Measurements from ENCODE around the gene EBF3. TPM values are rescaled to one million over a fixed set of nuclear protein-coding genes. Genes with fewer than 3 reads are reported as not detected.

EBF3 gene
- total RNA-seq, 1 donor from 2014 or later = not detected

DNA sequence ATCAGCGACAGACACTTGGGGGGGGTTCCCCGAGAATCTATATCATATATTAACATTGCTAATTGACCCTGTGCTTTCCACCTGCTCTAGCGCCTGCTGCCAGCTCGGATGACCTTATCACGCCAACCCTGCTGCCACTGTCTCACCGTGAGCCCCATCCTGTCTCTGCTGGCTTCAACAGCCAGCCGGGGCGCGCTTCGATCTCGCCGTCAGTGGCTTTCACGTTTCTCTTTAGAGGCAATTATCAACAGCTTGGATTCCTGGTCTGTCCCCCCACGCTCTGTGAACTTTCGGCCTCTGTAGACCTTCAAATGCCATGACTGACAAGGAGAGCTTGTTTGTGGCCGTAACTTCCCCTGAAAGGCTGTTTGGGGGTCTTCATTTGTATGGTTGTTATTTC lies 123.0 kb downstream of the EBF3 start:
- H3K27ac Mint-ChIP-seq (ENCODE audit: unreplicated experiment) = no peak overlapping the region
- H3K4me1 Mint-ChIP-seq (ENCODE audit: low read depth) = no peaks in the 10 kb centered on the region
- no peaks in the 10 kb centered on the region for H3K27me3 Mint-ChIP-seq (ENCODE audit: low read depth)
- no peak overlapping the region for H3K4me3 Mint-ChIP-seq (ENCODE audit: unreplicated experiment)
- H3K9me3 Mint-ChIP-seq (ENCODE audit: low read depth) = no peaks in the 10 kb centered on the region
- TF ChIP-seq, protein P1, sequence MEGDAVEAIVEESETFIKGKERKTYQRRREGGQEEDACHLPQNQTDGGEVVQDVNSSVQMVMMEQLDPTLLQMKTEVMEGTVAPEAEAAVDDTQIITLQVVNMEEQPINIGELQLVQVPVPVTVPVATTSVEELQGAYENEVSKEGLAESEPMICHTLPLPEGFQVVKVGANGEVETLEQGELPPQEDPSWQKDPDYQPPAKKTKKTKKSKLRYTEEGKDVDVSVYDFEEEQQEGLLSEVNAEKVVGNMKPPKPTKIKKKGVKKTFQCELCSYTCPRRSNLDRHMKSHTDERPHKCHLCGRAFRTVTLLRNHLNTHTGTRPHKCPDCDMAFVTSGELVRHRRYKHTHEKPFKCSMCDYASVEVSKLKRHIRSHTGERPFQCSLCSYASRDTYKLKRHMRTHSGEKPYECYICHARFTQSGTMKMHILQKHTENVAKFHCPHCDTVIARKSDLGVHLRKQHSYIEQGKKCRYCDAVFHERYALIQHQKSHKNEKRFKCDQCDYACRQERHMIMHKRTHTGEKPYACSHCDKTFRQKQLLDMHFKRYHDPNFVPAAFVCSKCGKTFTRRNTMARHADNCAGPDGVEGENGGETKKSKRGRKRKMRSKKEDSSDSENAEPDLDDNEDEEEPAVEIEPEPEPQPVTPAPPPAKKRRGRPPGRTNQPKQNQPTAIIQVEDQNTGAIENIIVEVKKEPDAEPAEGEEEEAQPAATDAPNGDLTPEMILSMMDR (IDR thresholded peaks at IDR 0.05) = no peak
- no peaks in the 10 kb centered on the region for H3K36me3 Mint-ChIP-seq (ENCODE audit: low read depth)
- DNase-seq (ENCODE audit: low spot score) = no peak

- TF ChIP-seq, protein P1 (IDR thresholded peaks at IDR 0.05) = no peak
- Mint-ChIP-seq H3K36me3 (ENCODE audit: low read depth) (no peaks in the 10 kb centered on the region), H3K4me3 (ENCODE audit: unreplicated experiment) (no peak overlapping the region), H3K4me1 (ENCODE audit: low read depth) (no peaks in the 10 kb centered on the region), H3K27ac (ENCODE audit: unreplicated experiment) (no peak overlapping the region), H3K27me3 (ENCODE audit: low read depth) (no peaks in the 10 kb centered on the region), H3K9me3 (ENCODE audit: low read depth) (no peaks in the 10 kb centered on the region)
- no peak for DNase-seq (ENCODE audit: low spot score)
Measured at GRCh38 chr10:129840196-129840590, 123.9 kb downstream of the EBF3 start.

DNA sequence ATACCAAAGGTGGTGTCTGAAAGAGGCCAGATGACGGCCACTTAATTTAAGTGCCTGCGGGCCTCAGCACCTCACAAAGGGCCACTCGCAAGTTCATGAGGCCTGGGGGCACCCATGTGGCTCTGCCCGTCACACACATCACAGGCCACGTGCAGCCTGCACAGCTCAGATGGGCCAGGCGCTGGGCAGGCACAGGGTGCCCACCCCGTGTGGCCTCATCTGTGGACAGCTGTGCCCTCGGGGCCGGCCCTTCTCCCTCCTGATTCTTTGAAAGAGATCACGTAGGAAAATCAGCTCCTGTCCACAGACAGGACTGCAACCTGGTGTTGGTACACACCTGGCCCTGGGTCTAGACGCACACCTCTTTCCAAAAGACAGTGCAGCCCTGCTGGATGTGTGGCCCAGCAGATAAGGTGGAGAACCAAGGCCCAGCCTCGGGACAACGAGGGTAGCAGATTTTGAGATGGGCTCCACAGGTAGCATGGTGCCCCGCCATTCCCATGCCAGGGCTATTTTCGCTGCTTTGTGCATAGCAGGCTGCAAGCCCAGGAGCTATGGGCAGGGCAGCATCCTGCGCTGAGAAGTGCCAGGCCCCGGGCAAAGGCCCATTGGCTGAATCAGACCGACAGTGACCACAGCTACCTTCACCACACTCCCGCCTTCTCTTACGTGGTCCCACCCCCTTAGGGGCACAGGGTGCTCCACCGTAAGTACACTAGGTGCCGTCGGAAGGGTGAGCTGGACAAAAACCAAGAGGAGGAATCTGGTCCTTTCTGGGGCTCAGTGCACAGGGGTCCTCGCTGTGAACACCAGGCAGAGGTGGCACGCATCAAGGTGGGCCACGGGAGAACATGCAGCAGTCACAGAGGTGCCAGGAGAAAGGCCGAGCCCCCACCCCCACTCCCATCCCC lies 124.5 kb downstream of the EBF3 start:
- no peak for DNase-seq (ENCODE audit: low spot score)
- no peaks in the 10 kb centered on the region for H3K27me3 Mint-ChIP-seq (ENCODE audit: low read depth)
- H3K4me1 Mint-ChIP-seq (ENCODE audit: low read depth) = no peaks in the 10 kb centered on the region
- TF ChIP-seq, protein P1 (IDR thresholded peaks at IDR 0.05) = no peak
- no peak overlapping the region for H3K27ac Mint-ChIP-seq (ENCODE audit: unreplicated experiment)
- H3K36me3 Mint-ChIP-seq (ENCODE audit: low read depth) = no peaks in the 10 kb centered on the region
- no peak overlapping the region for H3K4me3 Mint-ChIP-seq (ENCODE audit: unreplicated experiment)
- H3K9me3 Mint-ChIP-seq (ENCODE audit: low read depth) = no peaks in the 10 kb centered on the region

- Mint-ChIP-seq H3K27me3 (ENCODE audit: low read depth) (no peaks in the 10 kb centered on the region), H3K36me3 (ENCODE audit: low read depth) (no peaks in the 10 kb centered on the region), H3K9me3 (ENCODE audit: low read depth) (no peaks in the 10 kb centered on the region), H3K4me1 (ENCODE audit: low read depth) (no peaks in the 10 kb centered on the region), H3K27ac (ENCODE audit: unreplicated experiment) (no peak overlapping the region), H3K4me3 (ENCODE audit: unreplicated experiment) (no peak overlapping the region)
- DNase-seq (ENCODE audit: low spot score) = peak; percentile 84
- TF ChIP-seq, protein P1 (IDR thresholded peaks at IDR 0.05) = no peak
Measured at GRCh38 chr10:129838794-129839193, 125.3 kb downstream of the EBF3 start.

- no peak overlapping the region for H3K27ac Mint-ChIP-seq (ENCODE audit: unreplicated experiment)
- DNase-seq (ENCODE audit: low spot score) = no peak
- TF ChIP-seq, protein P1 (IDR thresholded peaks at IDR 0.05) = no peak
- no peaks in the 10 kb centered on the region for H3K36me3 Mint-ChIP-seq (ENCODE audit: low read depth)
- no peaks in the 10 kb centered on the region for H3K9me3 Mint-ChIP-seq (ENCODE audit: low read depth)
- H3K27me3 Mint-ChIP-seq (ENCODE audit: low read depth) = no peaks in the 10 kb centered on the region
- H3K4me1 Mint-ChIP-seq (ENCODE audit: low read depth) = no peaks in the 10 kb centered on the region
- H3K4me3 Mint-ChIP-seq (ENCODE audit: unreplicated experiment) = no peak overlapping the region
Measured at GRCh38 chr10:129837909-129838582, 126.0 kb downstream of the EBF3 start.

All from chondrocyte (in vitro differentiated cells).